ENCODE measurements around the gene KIRREL1.

The KIRREL1 gene

GRCh38 chr1:158077411-158078256 is 84.2 kb downstream of the KIRREL1 start:
- DNase-seq, result no peak

GRCh38 chr1:158078569-158079080 is 85.2 kb downstream of the KIRREL1 start:
- DNase-seq, result no peak

- no peak for DNase-seq
Observed at GRCh38 chr1:158080066-158080465, 86.6 kb downstream of the KIRREL1 start.

GRCh38 chr1:158084336-158084735 is 90.9 kb downstream of the KIRREL1 start:
- no peak for DNase-seq

GRCh38 chr1:158084747-158085146 is 91.3 kb downstream of the KIRREL1 start:
- no peak for DNase-seq

- no peak for DNase-seq
Observed at GRCh38 chr1:158087320-158087927, 94.0 kb downstream of the KIRREL1 start.

GRCh38 chr1:158089476-158089875 is 96.0 kb downstream of the KIRREL1 start:
- DNase-seq, result no peak

- no peak for DNase-seq
Observed at GRCh38 chr1:158089925-158090637, 96.6 kb downstream of the KIRREL1 start.

GRCh38 chr1:158093376-158093775 is 99.9 kb downstream of the KIRREL1 start:
- no peak for DNase-seq

- no peak for DNase-seq
Observed at GRCh38 chr1:158094571-158094970, 101.1 kb downstream of the KIRREL1 start.

- DNase-seq, result no peak
Observed at GRCh38 chr1:158095737-158096335, 102.4 kb downstream of the KIRREL1 start.

- DNase-seq, result no peak
Observed at GRCh38 chr1:158098256-158098655, 104.8 kb downstream of the KIRREL1 start.

- no peak for DNase-seq
Observed at GRCh38 chr1:158099185-158099584, 105.7 kb downstream of the KIRREL1 start.

GRCh38 chr1:158100498-158100897 is 107.1 kb downstream of the KIRREL1 start:
- no peak for DNase-seq

- DNase-seq, result no peak
Observed at GRCh38 chr1:158101455-158101854, 108.0 kb downstream of the KIRREL1 start.

- DNase-seq, result no peak
Observed at GRCh38 chr1:158101927-158102326, 108.5 kb downstream of the KIRREL1 start.

GRCh38 chr1:158102881-158103674 is 109.6 kb downstream of the KIRREL1 start:
- no peak for DNase-seq

- no peak for DNase-seq
Observed at GRCh38 chr1:158103861-158104522, 110.5 kb downstream of the KIRREL1 start.

- DNase-seq, result no peak
Observed at GRCh38 chr1:158104891-158105290, 111.4 kb downstream of the KIRREL1 start.

GRCh38 chr1:158105352-158106095 is 112.1 kb downstream of the KIRREL1 start:
- DNase-seq, result no peak

GRCh38 chr1:158107916-158108315 is 114.5 kb downstream of the KIRREL1 start:
- no peak for DNase-seq

Data from activated CD4-positive, alpha-beta T cell treated with anti-CD3 and anti-CD28 coated beads for 4 hours (primary cell).